Mesendoderm (in vitro differentiated cells): ENCODE measurements around the gene SNAP47.

Experiments used
- DNase-seq: peaks from one replicate; pipeline ENCODE4 v3.0.0; 2013
- H2AK5ac ChIP-seq: 2 replicates; pipeline ENCODE4 v1.6.1; 2013; ENCODE audit warnings: low read length, inconsistent platforms
- H2BK120ac ChIP-seq: 2 replicates; pipeline ENCODE4 v1.6.1; 2013; ENCODE audit warnings: low read depth, mild to moderate bottlenecking, low read length, moderate library complexity, mixed read lengths
- H2BK15ac ChIP-seq: replicated peaks from 2 replicates; pipeline ENCODE4 v1.6.1; 2013; ENCODE audit warnings: low read depth, mild to moderate bottlenecking, moderate library complexity
- H2BK5ac ChIP-seq: 2 replicates; pipeline ENCODE4 v1.6.1; 2013; ENCODE audit warnings: low read length, inconsistent platforms
- H3K18ac ChIP-seq: 2 replicates; pipeline ENCODE4 v1.6.1; 2013; ENCODE audit warnings: mild to moderate bottlenecking, low read length, mixed read lengths
- H3K23ac ChIP-seq: one replicate; pipeline ENCODE4 v1.6.1; 2013; ENCODE audit warnings: low read length
- H3K27ac ChIP-seq: 2 replicates; pipeline ENCODE4 v1.5.1; 2013; ENCODE audit warnings: low read depth, mild to moderate bottlenecking, inconsistent platforms, low read length, moderate library complexity
- H3K27me3 ChIP-seq: 2 replicates; pipeline ENCODE4 v1.6.1; 2013; ENCODE audit warnings: low read length, control low read depth, mild to moderate bottlenecking, inconsistent platforms; ENCODE audit not compliant: insufficient read depth, poor library complexity
- H3K36me3 ChIP-seq: 2 replicates; pipeline ENCODE4 v1.6.1; 2013; ENCODE audit warnings: low read length, inconsistent platforms; ENCODE audit not compliant: control insufficient read depth, insufficient read depth
- H3K4ac ChIP-seq: one replicate; pipeline ENCODE4 v1.6.1; 2013; ENCODE audit warnings: low read depth, mild to moderate bottlenecking, low read length, moderate library complexity
- H3K4me1 ChIP-seq: 2 replicates; pipeline ENCODE4 v1.6.1; 2013; ENCODE audit warnings: low read depth, low read length, inconsistent platforms; ENCODE audit not compliant: control insufficient read depth
- H3K4me2 ChIP-seq: 2 replicates; pipeline ENCODE4 v1.6.1; 2013; ENCODE audit warnings: low read length
- H3K4me3 ChIP-seq: 2 replicates; pipeline ENCODE4 v1.5.1; 2013; ENCODE audit warnings: mild to moderate bottlenecking, low read length
- H3K56ac ChIP-seq: one replicate; pipeline ENCODE4 v1.6.1; 2013; ENCODE audit warnings: low read length
- H3K79me1 ChIP-seq: 2 replicates; pipeline ENCODE4 v1.6.1; 2013; ENCODE audit warnings: low read length, inconsistent platforms
- H3K79me2 ChIP-seq: 2 replicates; pipeline ENCODE4 v1.6.1; 2013; ENCODE audit warnings: mild to moderate bottlenecking, low read length; ENCODE audit not compliant: control insufficient read depth, insufficient read depth
- H3K9ac ChIP-seq: 2 replicates; pipeline ENCODE4 v1.6.1; 2013; ENCODE audit warnings: low read length, inconsistent platforms
- H4K5ac ChIP-seq: one replicate; pipeline ENCODE4 v1.6.1; 2013; ENCODE audit warnings: low read length
- H4K8ac ChIP-seq: one replicate; pipeline ENCODE4 v1.6.1; 2013; ENCODE audit warnings: low read depth, mild to moderate bottlenecking, control low read depth, low read length, moderate library complexity
- WGBS: extraction: QIAGEN DNeasy Blood & Tissue Kit; methylation state at CpG from one replicate; pipeline ENCODE4 v1.1.7; 2013; ENCODE audit warnings: low lambda C conversion rate, missing lambda C conversion rate; ENCODE audit not compliant: insufficient coverage; ENCODE audit errors: extremely low coverage; 5-methylcytosine and 5-hydroxymethylcytosine counted together

Gene SNAP47

GRCh38 chr1:227744668-227745067, 9.4 kb downstream of the SNAP47 start:
- no peaks in the 10 kb centered on the region for H3K27me3 ChIP-seq
- no peak overlapping the region for H3K4me2 ChIP-seq

GRCh38 chr1:227745568-227746265, 10.5 kb downstream of the SNAP47 start:
- H3K4me2 ChIP-seq: no peak overlapping the region
- no peak overlapping the region for H3K4me3 ChIP-seq
- no peak overlapping the region for H2BK120ac ChIP-seq
- H2BK15ac ChIP-seq: no peak overlapping the region
- H4K8ac ChIP-seq: no peak overlapping the region
- H3K23ac ChIP-seq: no peak overlapping the region
- no peaks in the 10 kb centered on the region for H3K27me3 ChIP-seq
- H3K27ac ChIP-seq: no peak overlapping the region
- peaks cover 8% of the 10 kb centered on the region for H3K36me3 ChIP-seq
- peaks cover 28% of the 10 kb centered on the region for H3K79me2 ChIP-seq
- no peak overlapping the region for H3K4ac ChIP-seq
- no peak overlapping the region for H2BK5ac ChIP-seq
- no peak overlapping the region for H2AK5ac ChIP-seq
- no peak overlapping the region for H3K9ac ChIP-seq
- H3K56ac ChIP-seq: no peak overlapping the region
- H4K5ac ChIP-seq: no peak overlapping the region
- H3K79me1 ChIP-seq: peaks cover 44% of the 10 kb centered on the region
- H3K4me1 ChIP-seq: no peaks in the 10 kb centered on the region
- WGBS: no CpG with 5 or more reads among the region's 12 CpGs
- no peak for DNase-seq
- H3K18ac ChIP-seq: no peak overlapping the region

More at GRCh38 chr1:227744668-227745067, 9.4 kb downstream of the SNAP47 start:
- Histone ChIP-seq H4K5ac (no peak overlapping the region), H3K4me1 (no peaks in the 10 kb centered on the region), H2BK120ac (no peak overlapping the region), H3K79me2 (peaks cover 33% of the 10 kb centered on the region), H3K9ac (no peak overlapping the region), H3K79me1 (peaks cover 50% of the 10 kb centered on the region), H3K36me3 (peaks cover 8% of the 10 kb centered on the region), H3K23ac (no peak overlapping the region), H4K8ac (no peak overlapping the region), H3K4ac (no peak overlapping the region), H3K56ac (no peak overlapping the region), H3K27ac (no peak overlapping the region), H2BK5ac (no peak overlapping the region), H3K4me3 (no peak overlapping the region), H3K18ac (no peak overlapping the region), H2AK5ac (no peak overlapping the region), H2BK15ac (no peak overlapping the region)
- no CpG with 5 or more reads among the region's 8 CpGs for WGBS
- no peak for DNase-seq

- no peak overlapping the region for H4K8ac ChIP-seq
- no peaks in the 10 kb centered on the region for H3K4me1 ChIP-seq
- peaks cover 23% of the 10 kb centered on the region for H3K79me2 ChIP-seq
- H2BK15ac ChIP-seq: no peak overlapping the region
- no CpG with 5 or more reads among the region's 6 CpGs for WGBS
- H3K79me1 ChIP-seq: peaks cover 36% of the 10 kb centered on the region
- H3K4me2 ChIP-seq: no peak overlapping the region
- no peak overlapping the region for H3K4ac ChIP-seq
- H2BK120ac ChIP-seq: no peak overlapping the region
- no peak overlapping the region for H2BK5ac ChIP-seq
- H3K36me3 ChIP-seq: peaks cover 10% of the 10 kb centered on the region
- H3K9ac ChIP-seq: no peak overlapping the region
- H4K5ac ChIP-seq: no peak overlapping the region
- no peak overlapping the region for H3K4me3 ChIP-seq
- no peaks in the 10 kb centered on the region for H3K27me3 ChIP-seq
- no peak overlapping the region for H3K56ac ChIP-seq
- H3K27ac ChIP-seq: no peak overlapping the region
- H3K23ac ChIP-seq: no peak overlapping the region
- no peak for DNase-seq
- no peak overlapping the region for H3K18ac ChIP-seq
- H2AK5ac ChIP-seq: no peak overlapping the region
These were observed 11.4 kb downstream of the SNAP47 start for GRCh38 chr1:227746676-227747075.

- Histone ChIP-seq H3K36me3 (peaks cover 10% of the 10 kb centered on the region), H2AK5ac (no peak overlapping the region), H2BK15ac (no peak overlapping the region), H3K18ac (no peak overlapping the region), H4K8ac (no peak overlapping the region), H3K4me3 (no peak overlapping the region), H3K79me2 (peaks cover 23% of the 10 kb centered on the region), H2BK5ac (no peak overlapping the region), H3K4me1 (no peaks in the 10 kb centered on the region), H3K79me1 (peaks cover 36% of the 10 kb centered on the region), H3K4me2 (no peak overlapping the region), H3K23ac (no peak overlapping the region), H3K27me3 (no peaks in the 10 kb centered on the region), H3K56ac (no peak overlapping the region), H2BK120ac (no peak overlapping the region), H4K5ac (no peak overlapping the region), H3K9ac (no peak overlapping the region), H3K4ac (no peak overlapping the region), H3K27ac (no peak overlapping the region)
- no CpG with 5 or more reads among the region's 8 CpGs for WGBS
- no peak for DNase-seq
These were observed 12.1 kb downstream of the SNAP47 start for GRCh38 chr1:227747382-227747781.

GRCh38 chr1:227747948-227748495, 12.8 kb downstream of the SNAP47 start:
- Histone ChIP-seq H3K4ac (no peak overlapping the region), H3K79me2 (peaks cover 21% of the 10 kb centered on the region), H3K56ac (no peak overlapping the region), H4K5ac (no peak overlapping the region), H3K9ac (no peak overlapping the region), H2BK120ac (no peak overlapping the region), H2BK15ac (no peak overlapping the region), H3K4me2 (no peak overlapping the region), H4K8ac (no peak overlapping the region), H3K4me3 (no peak overlapping the region), H2AK5ac (no peak overlapping the region), H2BK5ac (no peak overlapping the region), H3K18ac (no peak overlapping the region), H3K79me1 (peaks cover 36% of the 10 kb centered on the region), H3K27ac (no peak overlapping the region), H3K36me3 (peaks cover 10% of the 10 kb centered on the region), H3K4me1 (no peaks in the 10 kb centered on the region), H3K27me3 (no peaks in the 10 kb centered on the region), H3K23ac (no peak overlapping the region)
- WGBS: no CpG with 5 or more reads among the region's 18 CpGs
- no peak for DNase-seq
